GM21528 (cell line): ENCODE data around the gene RNF38.
"Not testable (repeated sequence)": the region's sequence is repeated elsewhere in the genome, so short reads cannot be mapped to it uniquely, and the experiment has no call there.

Source experiments
- ATAC-seq: cut with Tn5 transposase; IDR thresholded peaks from one replicate; pipeline ENCODE4 v1.9.1; 2021; ENCODE audit warnings: mild to moderate bottlenecking, moderate library complexity; ENCODE audit not compliant: unreplicated experiment, low FRiP score

The RNF38 gene

DNA sequence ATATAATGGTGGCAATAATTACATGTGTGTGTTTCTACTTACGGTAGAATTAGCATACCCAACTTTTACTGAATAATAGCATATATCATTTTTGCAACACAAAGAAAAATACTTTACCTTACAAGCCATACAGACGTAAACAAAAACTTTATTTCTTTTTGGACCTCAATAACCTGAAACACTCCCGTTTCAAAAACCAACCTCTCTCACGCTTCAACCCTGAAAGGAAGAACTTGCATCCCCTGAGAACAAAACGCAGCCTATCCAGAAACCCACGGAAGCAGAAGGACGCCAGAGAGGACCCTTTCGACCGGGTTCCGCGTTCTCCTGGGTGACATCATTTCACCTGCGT lies at the start of gene RNF38:
RNF38 (minus strand) TSS at position 290 of the 352 bp plus-strand sequence; CDS start at position 129, 161 bp downstream.
- ATAC-seq, result no peak

- not testable (repeated sequence) for ATAC-seq
Observed at GRCh38 chr9:36448555-36448954, 48.5 kb upstream of the RNF38 start.

DNA sequence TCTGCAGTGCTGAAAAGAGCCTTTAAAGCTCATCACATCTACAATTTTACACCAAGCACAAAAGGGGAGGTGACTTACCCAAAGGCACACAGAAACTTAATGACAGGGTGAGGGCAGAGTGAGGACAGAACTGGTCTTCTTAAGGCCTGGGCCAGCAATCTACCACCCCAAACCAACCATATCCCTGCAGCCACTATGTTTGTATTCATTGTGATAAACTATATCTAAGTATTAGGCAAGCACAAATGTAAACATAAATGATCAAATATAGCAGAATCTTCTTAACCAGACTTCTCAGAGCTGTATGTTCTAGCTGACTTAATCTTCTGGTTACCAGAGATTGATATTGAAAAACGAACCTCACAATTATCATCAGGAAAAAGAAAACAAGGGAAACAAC lies 47.9 kb upstream of the RNF38 start:
- ATAC-seq, result no peak

DNA sequence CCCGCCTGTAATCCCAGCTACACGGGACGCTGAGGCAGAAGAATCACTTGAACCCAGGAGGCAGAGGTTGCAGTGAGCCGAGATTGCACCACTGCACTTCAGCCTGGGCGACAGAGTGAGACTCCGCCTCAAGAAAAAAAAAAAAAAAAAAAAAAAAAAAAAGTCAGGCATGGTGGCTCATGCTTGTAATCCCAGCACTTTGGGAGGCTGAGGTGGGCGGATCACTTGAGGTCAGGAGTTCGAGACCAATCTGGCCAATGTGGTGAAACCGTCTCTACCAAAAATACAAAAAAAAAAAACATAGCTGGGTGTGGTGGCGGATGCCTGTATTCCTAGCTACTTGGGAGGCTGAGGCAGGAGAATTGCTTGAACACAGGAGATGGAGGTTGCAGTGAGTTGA lies 46.6 kb upstream of the RNF38 start:
- not testable (repeated sequence) for ATAC-seq

DNA sequence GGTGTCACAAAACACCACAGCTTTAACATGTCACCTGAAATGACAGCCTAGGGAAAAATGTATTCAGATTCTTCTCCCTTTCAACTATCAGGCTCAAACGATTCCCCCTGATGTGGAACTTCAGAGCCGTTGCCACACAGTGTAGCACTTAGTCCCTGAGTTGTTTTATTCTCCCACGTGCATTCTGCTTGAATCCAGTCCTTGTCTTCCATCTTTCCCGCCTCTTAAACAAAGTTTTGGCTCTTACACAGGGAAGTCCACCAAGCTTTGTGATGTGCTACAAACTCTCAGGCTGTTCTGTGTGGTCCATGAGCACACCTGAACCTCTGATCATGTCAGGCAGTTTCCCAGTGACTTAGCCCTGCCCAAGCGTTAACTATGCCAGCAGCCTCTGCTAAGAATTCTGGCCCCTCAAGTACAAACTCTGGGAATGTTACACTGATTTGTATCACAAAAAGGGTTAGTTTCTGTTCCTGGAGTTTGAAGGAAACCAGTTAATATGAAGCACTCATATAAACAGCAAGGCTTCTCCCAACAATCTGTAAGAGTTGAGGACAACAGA lies 45.8 kb upstream of the RNF38 start:
- no peak for ATAC-seq

GRCh38 chr9:36444203-36444602 lies 44.1 kb upstream of the RNF38 start:
- no peak for ATAC-seq

GRCh38 chr9:36443581-36443980 lies 43.5 kb upstream of the RNF38 start:
- no peak for ATAC-seq

GRCh38 chr9:36442710-36443109 lies 42.6 kb upstream of the RNF38 start:
- no peak for ATAC-seq

GRCh38 chr9:36441966-36442365 lies 41.9 kb upstream of the RNF38 start:
- ATAC-seq, result no peak

GRCh38 chr9:36438536-36439236 lies 38.6 kb upstream of the RNF38 start:
- ATAC-seq, result no peak

- ATAC-seq, result no peak
Observed at GRCh38 chr9:36437790-36438189, 37.7 kb upstream of the RNF38 start.

GRCh38 chr9:36436909-36437308 lies 36.8 kb upstream of the RNF38 start:
- ATAC-seq, result no peak

GRCh38 chr9:36433386-36433785 lies 33.3 kb upstream of the RNF38 start:
- no peak for ATAC-seq

- ATAC-seq, result no peak
Observed at GRCh38 chr9:36431078-36431477, 31.0 kb upstream of the RNF38 start.

DNA sequence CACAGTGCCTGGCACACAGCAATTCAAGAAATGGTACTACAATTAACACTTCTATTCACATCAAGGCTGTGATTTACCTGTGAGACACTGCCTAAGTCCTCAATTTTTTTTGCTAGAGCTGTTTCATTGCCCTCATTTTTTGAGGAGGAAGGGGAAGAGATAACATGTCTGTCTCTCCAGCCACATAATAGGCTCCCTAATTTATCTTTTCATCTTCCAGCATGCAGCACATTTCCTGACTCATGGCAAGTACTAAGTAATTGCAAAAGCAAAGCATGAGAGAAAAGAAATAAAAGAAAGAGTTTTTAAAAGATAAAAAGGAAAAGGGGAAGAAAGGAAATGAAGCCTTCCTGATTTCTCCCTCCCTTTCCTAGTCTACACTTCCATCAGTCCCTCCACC lies 26.9 kb upstream of the RNF38 start:
- no peak for ATAC-seq

GRCh38 chr9:36426348-36426747 lies 26.3 kb upstream of the RNF38 start:
- ATAC-seq, result no peak

- ATAC-seq, result no peak
Observed at GRCh38 chr9:36424289-36425055, 24.4 kb upstream of the RNF38 start.

GRCh38 chr9:36423206-36423605 lies 23.1 kb upstream of the RNF38 start:
- ATAC-seq, result no peak

DNA sequence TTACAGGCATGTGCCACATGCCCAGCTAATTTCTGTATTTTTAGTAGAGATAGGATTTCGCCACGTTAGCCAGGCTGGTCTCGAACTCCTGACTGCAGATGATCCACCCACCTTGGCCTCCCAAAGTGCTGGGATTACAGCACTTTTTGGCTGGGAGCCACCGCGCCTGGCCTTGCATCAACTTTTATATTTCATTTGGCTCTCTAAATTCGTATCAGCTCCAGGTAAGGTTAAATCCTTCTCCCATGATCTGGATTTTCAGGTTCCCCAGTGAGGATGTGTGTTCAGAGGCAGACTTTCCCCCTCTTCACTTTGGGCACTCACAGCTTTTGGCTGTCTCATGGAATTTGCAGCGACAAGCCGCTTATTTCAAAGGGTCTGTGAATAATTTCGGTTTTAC lies 16.8 kb upstream of the RNF38 start:
- no peak for ATAC-seq

DNA sequence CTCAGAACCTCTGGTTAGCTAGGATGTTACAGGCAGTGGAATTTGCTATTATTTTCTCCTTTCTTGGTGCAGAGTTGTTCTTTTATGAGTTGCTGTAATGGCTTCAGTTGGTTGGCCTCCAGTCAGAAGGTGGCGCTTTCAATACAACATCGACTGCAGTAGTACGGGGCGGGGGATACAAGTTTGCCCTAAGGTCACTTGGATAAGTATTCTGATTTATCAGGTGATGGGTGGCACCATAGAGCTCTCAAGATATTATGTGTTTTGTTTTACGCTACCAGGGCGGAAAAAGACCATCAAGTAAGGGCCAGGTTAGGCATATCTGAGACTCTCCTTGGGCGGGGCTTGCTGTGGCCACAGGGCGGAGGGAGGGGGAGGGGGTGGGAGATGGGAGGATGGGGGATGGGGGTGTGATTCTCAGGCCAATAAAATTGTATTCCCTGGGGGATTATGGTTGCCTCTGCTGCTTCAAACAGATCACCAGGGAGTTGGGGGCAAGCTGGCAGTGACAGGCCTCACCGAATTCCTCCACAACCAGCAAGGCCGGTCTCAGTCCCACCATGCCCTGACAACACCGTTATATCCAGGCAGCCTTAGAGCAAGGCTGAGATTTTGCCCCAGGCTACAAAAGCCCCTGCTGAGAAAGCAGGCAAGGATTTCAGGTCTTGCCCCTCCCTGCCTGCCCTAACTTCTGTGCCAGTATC lies 15.9 kb upstream of the RNF38 start:
- ATAC-seq, result no peak

DNA sequence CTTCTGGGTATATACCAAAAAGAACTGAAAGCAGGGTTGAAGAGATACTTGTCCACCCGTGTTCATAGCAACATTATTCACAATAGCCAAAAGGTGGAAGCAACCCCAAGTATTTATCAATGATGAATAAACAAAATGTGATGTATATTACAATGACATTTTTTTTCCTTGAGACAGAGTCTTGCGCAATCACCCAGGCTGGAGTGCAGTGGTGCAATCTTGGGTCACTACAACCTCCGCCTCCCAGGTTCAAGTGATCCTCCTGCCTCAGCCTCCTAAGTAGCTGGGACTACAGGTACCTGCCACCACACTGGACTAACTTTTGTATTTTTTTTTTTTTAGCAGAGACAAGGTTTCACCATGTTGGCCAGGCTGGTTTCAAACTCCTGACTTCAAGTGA lies 11.3 kb upstream of the RNF38 start:
- ATAC-seq, result not testable (repeated sequence)
